Measurements from ENCODE around the gene PCLAF. TPM values are rescaled to one million over a fixed set of nuclear protein-coding genes. Genes with fewer than 3 reads are reported as not detected.

Gene PCLAF
- total and polyA plus RNA-seq, 4 donors = 1.4 to 72.2 (median 3.4) TPM

- no peaks in the 10 kb centered on the region for H3K9me3 ChIP-seq (ENCODE audit: control insufficient read depth in 4 of 4, low read length in 3 of 4)
- peaks cover 5 to 19% (median 13%) of the 10 kb centered on the region in 4 donors for H3K36me3 ChIP-seq (ENCODE audit: control insufficient read depth in 4 of 4, insufficient read depth in 3 of 4, low read depth in 1 of 4, low read length in 3 of 4)
- no peak overlapping the region for H3K9ac ChIP-seq (ENCODE audit: low read depth in 1 of 2, low read length in 2 of 2)
- no peak overlapping the region for H3K27ac ChIP-seq (ENCODE audit: low read depth in 1 of 2, low read length in 2 of 2)
- TF ChIP-seq, protein P1, sequence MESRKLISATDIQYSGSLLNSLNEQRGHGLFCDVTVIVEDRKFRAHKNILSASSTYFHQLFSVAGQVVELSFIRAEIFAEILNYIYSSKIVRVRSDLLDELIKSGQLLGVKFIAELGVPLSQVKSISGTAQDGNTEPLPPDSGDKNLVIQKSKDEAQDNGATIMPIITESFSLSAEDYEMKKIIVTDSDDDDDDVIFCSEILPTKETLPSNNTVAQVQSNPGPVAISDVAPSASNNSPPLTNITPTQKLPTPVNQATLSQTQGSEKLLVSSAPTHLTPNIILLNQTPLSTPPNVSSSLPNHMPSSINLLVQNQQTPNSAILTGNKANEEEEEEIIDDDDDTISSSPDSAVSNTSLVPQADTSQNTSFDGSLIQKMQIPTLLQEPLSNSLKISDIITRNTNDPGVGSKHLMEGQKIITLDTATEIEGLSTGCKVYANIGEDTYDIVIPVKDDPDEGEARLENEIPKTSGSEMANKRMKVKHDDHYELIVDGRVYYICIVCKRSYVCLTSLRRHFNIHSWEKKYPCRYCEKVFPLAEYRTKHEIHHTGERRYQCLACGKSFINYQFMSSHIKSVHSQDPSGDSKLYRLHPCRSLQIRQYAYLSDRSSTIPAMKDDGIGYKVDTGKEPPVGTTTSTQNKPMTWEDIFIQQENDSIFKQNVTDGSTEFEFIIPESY (IDR thresholded peaks at IDR 0.05) = no peak
- TF ChIP-seq EGR1 (IDR thresholded peaks at IDR 0.05; ENCODE audit: low read depth in 2 of 2) (no peak), TAF1 (conservative IDR thresholded peaks at IDR 0.05) (no peak), GABPA (IDR thresholded peaks at IDR 0.05 in 1 of 2, conservative IDR thresholded peaks at IDR 0.05 in 1 of 2) (no peak), MAX (IDR thresholded peaks at IDR 0.05) (no peak)
- peaks cover 1 to 14% (median 7%) of the 10 kb centered on the region in 4 donors for H3K4me1 ChIP-seq (ENCODE audit: control insufficient read depth in 4 of 4, insufficient read depth in 4 of 4, low read length in 3 of 4)
- H3K27me3 ChIP-seq (ENCODE audit: control insufficient read depth in 4 of 4, insufficient read depth in 4 of 4, low read length in 3 of 4) = no peaks in the 10 kb centered on the region
- WGBS = 69% methylated on average over 6 of the region's 6 CpGs
- H3K4me3 ChIP-seq (ENCODE audit: low read depth in 1 of 3, low read length in 3 of 3) = no peak overlapping the region
- no peak for DNase-seq (ENCODE audit: low spot score)
Observed at GRCh38 chr15:64423970-64424369, 42.7 kb upstream of the PCLAF start.

- H3K9me3 ChIP-seq (ENCODE audit: control insufficient read depth in 4 of 4, low read length in 3 of 4) = no peaks in the 10 kb centered on the region
- H3K27me3 ChIP-seq (ENCODE audit: control insufficient read depth in 4 of 4, insufficient read depth in 4 of 4, low read length in 3 of 4) = no peaks in the 10 kb centered on the region
- TF ChIP-seq RAD21 (IDR thresholded peaks at IDR 0.05) (no peak), RXRA (IDR thresholded peaks at IDR 0.05) (no peak)
- peaks cover 5 to 22% (median 17%) of the 10 kb centered on the region in 4 donors for H3K36me3 ChIP-seq (ENCODE audit: control insufficient read depth in 4 of 4, insufficient read depth in 3 of 4, low read depth in 1 of 4, low read length in 3 of 4)
- H3K27ac ChIP-seq (ENCODE audit: low read depth in 1 of 2, low read length in 2 of 2) = no peak overlapping the region
- WGBS = 92% methylated on average over 2 of the region's 2 CpGs
- H3K9ac ChIP-seq (ENCODE audit: low read depth in 1 of 2, low read length in 2 of 2) = no peak overlapping the region
- peaks cover 1 to 11% (median 4%) of the 10 kb centered on the region in 4 donors for H3K4me1 ChIP-seq (ENCODE audit: control insufficient read depth in 4 of 4, insufficient read depth in 4 of 4, low read length in 3 of 4)
- DNase-seq (ENCODE audit: low spot score) = no peak
- no peak overlapping the region for H3K4me3 ChIP-seq (ENCODE audit: low read depth in 1 of 3, low read length in 3 of 3)
Observed at GRCh38 chr15:64422697-64423096, 41.5 kb upstream of the PCLAF start.

DNA sequence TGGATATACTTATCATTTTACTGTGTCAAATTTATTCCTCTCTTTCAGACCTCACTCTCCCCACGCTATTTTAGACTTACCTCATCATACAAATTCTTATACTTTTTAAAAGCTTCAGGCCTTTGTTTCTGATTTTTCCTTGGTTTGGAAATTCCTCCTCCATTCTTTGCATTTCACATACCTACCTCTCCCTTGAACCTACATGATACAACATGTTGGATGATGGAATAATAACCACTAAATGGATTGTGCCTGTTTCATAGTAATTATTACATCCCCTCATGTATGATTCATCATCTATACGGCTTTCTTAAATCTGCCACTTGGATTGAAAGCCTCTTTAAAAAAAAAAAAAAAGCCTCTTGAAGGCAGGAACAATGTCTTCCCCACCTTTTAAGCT is 31.0 kb upstream of the PCLAF start:
- H3K27me3 ChIP-seq (ENCODE audit: control insufficient read depth in 4 of 4, insufficient read depth in 4 of 4, low read length in 3 of 4) = no peaks in the 10 kb centered on the region
- no peak overlapping the region for H3K9ac ChIP-seq (ENCODE audit: low read depth in 1 of 2, low read length in 2 of 2)
- H3K27ac ChIP-seq (ENCODE audit: low read depth in 1 of 2, low read length in 2 of 2) = no peak overlapping the region
- no peak overlapping the region for H3K4me3 ChIP-seq (ENCODE audit: low read depth in 1 of 3, low read length in 3 of 3)
- DNase-seq (ENCODE audit: low spot score) = no peak
- 89% methylated on average over 2 of the region's 2 CpGs for WGBS
- peaks cover 1 to 58% (median 36%) of the 10 kb centered on the region in 4 donors for H3K36me3 ChIP-seq (ENCODE audit: control insufficient read depth in 4 of 4, insufficient read depth in 3 of 4, low read depth in 1 of 4, low read length in 3 of 4)
- H3K4me1 ChIP-seq (ENCODE audit: control insufficient read depth in 4 of 4, insufficient read depth in 4 of 4, low read length in 3 of 4) = no peaks in the 10 kb centered on the region
- TF ChIP-seq RAD21 (IDR thresholded peaks at IDR 0.05) (no peak), HNF4A (conservative IDR thresholded peaks at IDR 0.05) (no peak), FOXA1 (IDR thresholded peaks at IDR 0.05) (no peak), GABPA (IDR thresholded peaks at IDR 0.05 in 1 of 2, conservative IDR thresholded peaks at IDR 0.05 in 1 of 2) (no peak), EGR1 (IDR thresholded peaks at IDR 0.05; ENCODE audit: low read depth in 2 of 2) (no peak), SP1 (IDR thresholded peaks at IDR 0.05) (no peak), CTCF (IDR thresholded peaks at IDR 0.05; ENCODE audit: low read depth, low read length, missing input control) (no peak), NR2F2 (IDR thresholded peaks at IDR 0.05) (no peak), HNF4G (IDR thresholded peaks at IDR 0.05) (no peak), RXRA (IDR thresholded peaks at IDR 0.05) (no peak), MAX (IDR thresholded peaks at IDR 0.05) (no peak), YY1 (IDR thresholded peaks at IDR 0.05) (no peak), TAF1 (conservative IDR thresholded peaks at IDR 0.05) (no peak), JUND (IDR thresholded peaks at IDR 0.05) (no peak), FOXA2 (IDR thresholded peaks at IDR 0.05) (no peak)
- TF ChIP-seq, protein P1 (IDR thresholded peaks at IDR 0.05) = no peak
- TF ChIP-seq, protein P2, sequence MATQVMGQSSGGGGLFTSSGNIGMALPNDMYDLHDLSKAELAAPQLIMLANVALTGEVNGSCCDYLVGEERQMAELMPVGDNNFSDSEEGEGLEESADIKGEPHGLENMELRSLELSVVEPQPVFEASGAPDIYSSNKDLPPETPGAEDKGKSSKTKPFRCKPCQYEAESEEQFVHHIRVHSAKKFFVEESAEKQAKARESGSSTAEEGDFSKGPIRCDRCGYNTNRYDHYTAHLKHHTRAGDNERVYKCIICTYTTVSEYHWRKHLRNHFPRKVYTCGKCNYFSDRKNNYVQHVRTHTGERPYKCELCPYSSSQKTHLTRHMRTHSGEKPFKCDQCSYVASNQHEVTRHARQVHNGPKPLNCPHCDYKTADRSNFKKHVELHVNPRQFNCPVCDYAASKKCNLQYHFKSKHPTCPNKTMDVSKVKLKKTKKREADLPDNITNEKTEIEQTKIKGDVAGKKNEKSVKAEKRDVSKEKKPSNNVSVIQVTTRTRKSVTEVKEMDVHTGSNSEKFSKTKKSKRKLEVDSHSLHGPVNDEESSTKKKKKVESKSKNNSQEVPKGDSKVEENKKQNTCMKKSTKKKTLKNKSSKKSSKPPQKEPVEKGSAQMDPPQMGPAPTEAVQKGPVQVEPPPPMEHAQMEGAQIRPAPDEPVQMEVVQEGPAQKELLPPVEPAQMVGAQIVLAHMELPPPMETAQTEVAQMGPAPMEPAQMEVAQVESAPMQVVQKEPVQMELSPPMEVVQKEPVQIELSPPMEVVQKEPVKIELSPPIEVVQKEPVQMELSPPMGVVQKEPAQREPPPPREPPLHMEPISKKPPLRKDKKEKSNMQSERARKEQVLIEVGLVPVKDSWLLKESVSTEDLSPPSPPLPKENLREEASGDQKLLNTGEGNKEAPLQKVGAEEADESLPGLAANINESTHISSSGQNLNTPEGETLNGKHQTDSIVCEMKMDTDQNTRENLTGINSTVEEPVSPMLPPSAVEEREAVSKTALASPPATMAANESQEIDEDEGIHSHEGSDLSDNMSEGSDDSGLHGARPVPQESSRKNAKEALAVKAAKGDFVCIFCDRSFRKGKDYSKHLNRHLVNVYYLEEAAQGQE (IDR thresholded peaks at IDR 0.05) = no peak
- TF ChIP-seq, protein P3, sequence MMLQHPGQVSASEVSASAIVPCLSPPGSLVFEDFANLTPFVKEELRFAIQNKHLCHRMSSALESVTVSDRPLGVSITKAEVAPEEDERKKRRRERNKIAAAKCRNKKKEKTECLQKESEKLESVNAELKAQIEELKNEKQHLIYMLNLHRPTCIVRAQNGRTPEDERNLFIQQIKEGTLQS (IDR thresholded peaks at IDR 0.05) = no peak
- no peaks in the 10 kb centered on the region for H3K9me3 ChIP-seq (ENCODE audit: control insufficient read depth in 4 of 4, low read length in 3 of 4)

Measured in liver (tissue), 9 donors.